Dermis microvascular lymphatic vessel endothelial cell (primary cell): ENCODE data around the gene ACOXL. TPM values are rescaled to one million over a fixed set of nuclear protein-coding genes. Genes with fewer than 3 reads are reported as not detected.
"Not testable (repeated sequence)": the region's sequence is repeated elsewhere in the genome, so short reads cannot be mapped to it uniquely, and the experiment has no call there.

Experiments used
- DNase-seq, 2 donors: peaks; one replicate each; pipeline versions ENCODE4 v3.0.0 to v3.0.0-alpha.2; 2010; ENCODE audit warnings: low read depth in 2 of 2
- total RNA-seq: library from RNA; depleted of rRNA; stranded (reverse); fragments of >200 nt; gene quantifications from 2 replicates; pipeline ENCODE4 v1.2.1, GENCODE V29; 2014

The ACOXL gene
- total RNA-seq, 1 donor from 2014 or later, result not detected

GRCh38 chr2:111037128-111037527, 304.8 kb downstream of the ACOXL start:
- DNase-seq, result no peak

GRCh38 chr2:111039628-111040383, 307.4 kb downstream of the ACOXL start:
- DNase-seq, result no peak

GRCh38 chr2:111041398-111042202, 309.2 kb downstream of the ACOXL start:
- no peak for DNase-seq

GRCh38 chr2:111042261-111042660, 309.9 kb downstream of the ACOXL start:
- no peak for DNase-seq

GRCh38 chr2:111042772-111043771, 310.7 kb downstream of the ACOXL start:
- DNase-seq, result no peak

GRCh38 chr2:111044066-111044465, 311.7 kb downstream of the ACOXL start:
- no peak for DNase-seq

- DNase-seq, result not testable (repeated sequence)
These were observed 312.9 kb downstream of the ACOXL start for GRCh38 chr2:111045236-111045635.

GRCh38 chr2:111045771-111046444, 313.5 kb downstream of the ACOXL start:
- no peak for DNase-seq

- no peak for DNase-seq
These were observed 314.3 kb downstream of the ACOXL start for GRCh38 chr2:111046670-111047069.

- DNase-seq, result no peak
These were observed 316.7 kb downstream of the ACOXL start for GRCh38 chr2:111048856-111049768.

- DNase-seq, result peak in 1 of 2 donors; percentile 33
These were observed 317.6 kb downstream of the ACOXL start for GRCh38 chr2:111049792-111050640.

GRCh38 chr2:111050701-111051376, 318.5 kb downstream of the ACOXL start:
- no peak for DNase-seq

- DNase-seq, result no peak
These were observed 320.2 kb downstream of the ACOXL start for GRCh38 chr2:111052621-111053020.

GRCh38 chr2:111053266-111053665, 320.9 kb downstream of the ACOXL start:
- DNase-seq, result no peak

- DNase-seq, result no peak
These were observed 321.6 kb downstream of the ACOXL start for GRCh38 chr2:111053825-111054515.

GRCh38 chr2:111054791-111055691, 322.7 kb downstream of the ACOXL start:
- DNase-seq, result no peak

- DNase-seq, result no peak
These were observed 323.4 kb downstream of the ACOXL start for GRCh38 chr2:111055735-111056134.
